Right lobe of liver (tissue), 4 donors: ENCODE measurements around the gene MAPKAP1.

Experiments
- CTCF ChIP-seq, 4 donors: fragments of 200-600 bp in 3 of 4; fragments of 450-650 bp in 1 of 4; IDR thresholded peaks; one replicate each; pipeline versions ENCODE4 v1.5.1 to v1.8.0; 2016 to 2022; ENCODE audit warnings: antibody characterized with exemption in 4 of 4, mild to moderate bottlenecking in 2 of 4
- POLR2A ChIP-seq: fragments of 450-650 bp; IDR thresholded peaks from one replicate; pipeline ENCODE4 v1.6.1; 2017; ENCODE audit warnings: antibody characterized with exemption, mild to moderate bottlenecking
- donor health status: DM: no; HTN: no; CAD: no.
- donor health status: DM: no; HTN: no; CAD: no.
- donor health status: DM: no; HTN: yes; CAD: no.

GRCh38 chr9:125525921-125526631, 180.9 kb downstream of the MAPKAP1 start:
- no peak for TF ChIP-seq CTCF (IDR thresholded peaks at IDR 0.05)
- no peak for TF ChIP-seq POLR2A
